ENCODE measurements around the gene SPOCK1. TPM values are rescaled to one million over a fixed set of nuclear protein-coding genes. Genes with fewer than 3 reads are reported as not detected.
"Not testable (repeated sequence)": the region's sequence is repeated elsewhere in the genome, so short reads cannot be mapped to it uniquely, and the experiment has no call there.

The SPOCK1 gene
- total RNA-seq, 1 experiment from 2014 or later, result 0.27 TPM

DNA sequence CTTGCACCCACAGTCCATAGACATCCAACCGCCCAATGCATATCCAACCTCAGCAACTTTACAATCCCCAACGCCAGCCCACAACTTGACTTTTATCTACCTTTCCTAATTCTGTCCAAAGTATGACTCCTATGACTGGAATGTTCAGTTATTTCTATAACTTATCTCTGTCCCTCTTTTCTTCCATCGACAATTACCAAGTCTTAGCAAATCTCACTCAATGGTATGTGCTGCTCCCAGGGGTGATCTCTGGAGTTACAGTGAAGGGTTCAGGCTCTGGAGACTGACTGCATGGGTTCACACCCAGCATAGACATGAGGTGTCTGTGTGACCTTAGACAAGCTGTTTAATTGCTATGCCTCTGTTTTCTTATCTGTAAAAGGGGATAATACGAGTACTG is 106.9 kb downstream of the SPOCK1 start:
- no peak overlapping the region for H3K4me2 ChIP-seq (ENCODE audit: low read length)
- H3K36me3 ChIP-seq (ENCODE audit: control insufficient read depth in 1 of 2, insufficient read depth in 2 of 2, low read length in 2 of 2), result no peaks in the 10 kb centered on the region
- no peak overlapping the region for H2AFZ ChIP-seq (ENCODE audit: low read depth, low read length, poor library complexity, severe bottlenecking)
- H3K27ac ChIP-seq (ENCODE audit: low read depth, low read length), result no peak overlapping the region
- H3K4me1 ChIP-seq (ENCODE audit: control insufficient read depth in 1 of 2, insufficient read depth in 2 of 2, low read length in 2 of 2), result no peaks in the 10 kb centered on the region
- H3K9me3 ChIP-seq (ENCODE audit: control insufficient read depth in 1 of 2, insufficient read depth in 1 of 2, low read depth in 1 of 2, low read length in 2 of 2), result no peaks in the 10 kb centered on the region
- ATAC-seq, result no peak
- ChIA-PET CTCF (no interaction called here), RAD21 (ENCODE audit: low non-redundant PET in 1 of 2, low total read pairs in 2 of 2, uncharacterized antibody in 2 of 2, unreplicated experiment in 2 of 2) (no interaction called here), POLR2A (no interaction called here)
- no peak for TF ChIP-seq ZNF274 (IDR thresholded peaks at IDR 0.05; ENCODE audit: low read depth, low read length)
- intact Hi-C loops (cut with micrococcal nuclease), result no loop called here
- no peak overlapping the region for H3K4me3 ChIP-seq (replicated peaks in 1 of 2; ENCODE audit: low read depth in 1 of 2, low read length in 2 of 2)
- no TSS peak for BruUV-seq (replicated peaks)
- H3K79me2 ChIP-seq (ENCODE audit: insufficient read depth, low read length), result no peaks in the 10 kb centered on the region
- no peak overlapping the region for H3K9ac ChIP-seq (ENCODE audit: low read length)
- peaks cover 9% of the 10 kb centered on the region for H3K27me3 ChIP-seq (ENCODE audit: insufficient read depth, low read length)
- H3K9me2 ChIP-seq (ENCODE audit: insufficient read depth), result no peaks in the 10 kb centered on the region
- DNase-seq (ENCODE audit: low read depth, low spot score), result no peak
- no peaks in the 10 kb centered on the region for H4K20me1 ChIP-seq (ENCODE audit: insufficient read depth)

DNA sequence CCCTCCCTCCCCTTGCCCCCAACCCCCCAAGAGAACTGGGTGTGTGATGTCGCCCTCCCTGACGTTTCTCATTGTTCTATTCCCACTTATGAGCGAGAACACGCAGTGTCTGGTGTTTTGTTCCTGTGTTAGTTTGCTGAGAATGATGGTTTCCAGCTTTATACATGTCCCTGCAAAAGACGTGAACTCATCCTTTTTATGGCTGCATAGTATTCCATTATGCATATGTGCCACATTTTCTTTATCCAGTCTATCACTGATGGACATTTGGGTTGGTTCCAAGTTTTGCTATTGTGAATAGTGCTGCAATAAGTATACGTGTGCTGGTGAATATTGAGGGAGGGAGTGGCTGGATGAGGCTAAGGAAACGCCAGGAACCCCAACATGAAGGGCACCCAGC is 108.1 kb downstream of the SPOCK1 start:
- RAD21 ChIA-PET (ENCODE audit: low non-redundant PET in 1 of 2, low total read pairs in 2 of 2, uncharacterized antibody in 2 of 2, unreplicated experiment in 2 of 2); DNase-seq (ENCODE audit: low read depth, low spot score); H3K36me3 ChIP-seq (ENCODE audit: control insufficient read depth in 1 of 2, insufficient read depth in 2 of 2, low read length in 2 of 2); H3K4me3 ChIP-seq (replicated peaks in 1 of 2; ENCODE audit: low read depth in 1 of 2, low read length in 2 of 2); H3K9me3 ChIP-seq (ENCODE audit: control insufficient read depth in 1 of 2, insufficient read depth in 1 of 2, low read depth in 1 of 2, low read length in 2 of 2); intact Hi-C loops (cut with micrococcal nuclease); H4K20me1 ChIP-seq (ENCODE audit: insufficient read depth); H3K4me1 ChIP-seq (ENCODE audit: control insufficient read depth in 1 of 2, insufficient read depth in 2 of 2, low read length in 2 of 2); H3K27ac ChIP-seq (ENCODE audit: low read depth, low read length); ATAC-seq; H3K9ac ChIP-seq (ENCODE audit: low read length); H3K9me2 ChIP-seq (ENCODE audit: insufficient read depth); H3K79me2 ChIP-seq (ENCODE audit: insufficient read depth, low read length); POLR2A ChIA-PET; CTCF ChIA-PET; H3K4me2 ChIP-seq (ENCODE audit: low read length); H2AFZ ChIP-seq (ENCODE audit: low read depth, low read length, poor library complexity, severe bottlenecking); BruUV-seq (replicated peaks): not testable (repeated sequence)
- H3K27me3 ChIP-seq (ENCODE audit: insufficient read depth, low read length), result peaks cover 15% of the 10 kb centered on the region

DNA sequence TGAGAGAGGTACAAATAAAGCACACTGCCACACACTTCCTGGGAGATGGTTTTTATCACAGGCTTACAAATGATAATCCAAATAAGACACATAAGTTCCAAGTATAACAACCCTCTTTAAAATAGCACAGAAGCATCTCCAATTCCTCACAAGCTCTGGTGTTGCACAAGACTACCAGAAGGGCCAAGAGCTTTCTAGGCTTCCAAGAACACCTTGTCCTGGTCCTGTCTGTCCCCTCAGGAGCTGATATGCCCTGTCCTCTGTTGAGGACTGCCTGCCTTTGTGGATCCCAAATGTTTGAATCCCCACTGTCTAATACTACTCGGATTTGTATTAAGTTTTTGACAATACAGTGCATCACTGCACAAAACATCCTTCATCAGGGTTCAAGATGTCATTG is 110.1 kb downstream of the SPOCK1 start:
- POLR2A ChIA-PET, result no interaction called here
- no peaks in the 10 kb centered on the region for H3K9me2 ChIP-seq (ENCODE audit: insufficient read depth)
- no peak overlapping the region for H3K27ac ChIP-seq (ENCODE audit: low read depth, low read length)
- H3K27me3 ChIP-seq (ENCODE audit: insufficient read depth, low read length), result peaks cover 25% of the 10 kb centered on the region; the same call in 1 of the 2 replicates
- intact Hi-C loops (cut with micrococcal nuclease), result no loop called here
- no peak overlapping the region for H2AFZ ChIP-seq (ENCODE audit: low read depth, low read length, poor library complexity, severe bottlenecking)
- H3K9ac ChIP-seq (ENCODE audit: low read length), result no peak overlapping the region
- H3K4me3 ChIP-seq (replicated peaks in 1 of 2; ENCODE audit: low read depth in 1 of 2, low read length in 2 of 2), result no peak overlapping the region
- TF ChIP-seq ZNF274 (IDR thresholded peaks at IDR 0.05; ENCODE audit: low read depth, low read length), result no peak
- no peak for TF ChIP-seq JUND (IDR thresholded peaks at IDR 0.05)
- no peak for TF ChIP-seq YY1 (IDR thresholded peaks at IDR 0.05; ENCODE audit: extremely low read depth, insufficient replicate concordance, low read depth, low read length)
- TF ChIP-seq SIN3A (IDR thresholded peaks at IDR 0.05; ENCODE audit: low read depth), result no peak
- TF ChIP-seq, protein P1, sequence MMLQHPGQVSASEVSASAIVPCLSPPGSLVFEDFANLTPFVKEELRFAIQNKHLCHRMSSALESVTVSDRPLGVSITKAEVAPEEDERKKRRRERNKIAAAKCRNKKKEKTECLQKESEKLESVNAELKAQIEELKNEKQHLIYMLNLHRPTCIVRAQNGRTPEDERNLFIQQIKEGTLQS (IDR thresholded peaks at IDR 0.05), result no peak
- no peak for TF ChIP-seq EZH2phosphoT487 (IDR thresholded peaks at IDR 0.05; ENCODE audit: borderline replicate concordance)
- no peak for TF ChIP-seq RAD21 (IDR thresholded peaks at IDR 0.05; ENCODE audit: low read depth)
- H3K79me2 ChIP-seq (ENCODE audit: insufficient read depth, low read length), result no peaks in the 10 kb centered on the region
- H3K4me2 ChIP-seq (ENCODE audit: low read length), result no peak overlapping the region
- H3K9me3 ChIP-seq (ENCODE audit: control insufficient read depth in 1 of 2, insufficient read depth in 1 of 2, low read depth in 1 of 2, low read length in 2 of 2), result no peaks in the 10 kb centered on the region
- ATAC-seq, result no peak
- no peaks in the 10 kb centered on the region for H4K20me1 ChIP-seq (ENCODE audit: insufficient read depth)
- no TSS peak for BruUV-seq (replicated peaks)
- no peaks in the 10 kb centered on the region for H3K36me3 ChIP-seq (ENCODE audit: control insufficient read depth in 1 of 2, insufficient read depth in 2 of 2, low read length in 2 of 2)
- RAD21 ChIA-PET (ENCODE audit: low non-redundant PET in 1 of 2, low total read pairs in 2 of 2, uncharacterized antibody in 2 of 2, unreplicated experiment in 2 of 2), result no interaction called here
- no peaks in the 10 kb centered on the region for H3K4me1 ChIP-seq (ENCODE audit: control insufficient read depth in 1 of 2, insufficient read depth in 2 of 2, low read length in 2 of 2)
- CTCF ChIA-PET, result no interaction called here
- no peak for DNase-seq (ENCODE audit: low read depth, low spot score)

All from HCT116 (cell line).